ENCODE data around the gene ZNF557.

Gene ZNF557

DNA sequence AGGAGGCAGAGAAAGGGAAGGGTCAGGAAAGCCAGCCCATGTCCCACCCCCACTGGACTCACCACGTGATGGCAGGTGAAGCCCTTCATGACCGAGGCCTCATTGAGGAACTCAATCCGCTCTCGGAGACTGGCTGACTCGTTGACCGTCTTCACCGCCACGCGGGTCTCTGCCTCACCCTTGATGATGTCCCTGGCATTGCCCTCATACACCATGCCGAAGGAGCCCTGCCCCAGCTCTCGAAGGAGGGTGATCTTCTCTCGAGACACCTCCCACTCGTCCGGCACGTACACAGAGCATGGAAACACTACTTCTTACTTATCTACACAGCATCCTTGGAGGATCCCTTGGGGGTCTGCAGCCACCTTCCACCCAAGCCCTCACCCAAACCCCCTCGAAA is 55.7 kb downstream of the ZNF557 start:
- no peak for DNase-seq (ENCODE audit: low spot score)

DNA sequence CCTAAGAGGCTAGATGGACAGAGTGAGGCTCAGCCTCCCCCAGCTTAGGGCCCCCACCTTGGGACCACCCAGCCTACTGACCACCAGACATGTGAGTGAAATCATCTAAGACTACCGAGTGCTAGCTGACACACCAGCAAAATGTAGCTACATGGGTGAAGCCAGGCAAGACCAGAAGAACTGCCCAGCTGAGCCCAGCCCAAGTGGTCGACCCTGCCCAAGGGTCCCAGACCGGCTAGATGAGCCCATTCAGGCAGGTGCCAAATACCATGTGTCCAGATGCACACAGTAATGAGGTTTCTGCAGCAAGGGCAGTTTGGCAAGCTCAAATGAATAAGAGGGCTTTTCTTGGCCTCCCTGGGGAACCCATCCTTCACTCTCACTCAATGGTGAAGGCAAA is 56.6 kb downstream of the ZNF557 start:
- DNase-seq (ENCODE audit: low spot score) = no peak

DNA sequence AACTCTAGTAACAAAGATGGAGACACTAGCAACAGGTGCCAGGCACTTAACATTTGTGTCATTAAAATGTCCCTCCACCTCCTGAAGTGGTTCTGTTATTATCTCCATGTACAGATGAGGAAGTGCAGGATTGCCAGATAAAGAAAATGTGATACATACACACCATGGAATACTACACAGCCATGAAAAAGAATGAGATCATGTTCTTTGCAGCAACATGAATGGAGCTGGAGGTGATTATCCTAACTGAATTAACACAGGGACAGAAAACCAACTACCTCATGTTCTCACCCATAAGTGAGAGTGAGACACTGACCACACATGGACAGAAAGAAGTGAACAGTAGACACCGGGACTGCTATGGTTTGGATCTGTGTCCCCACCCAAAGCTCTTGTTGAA is 60.5 kb downstream of the ZNF557 start:
- no peak for DNase-seq (ENCODE audit: low spot score)

DNA sequence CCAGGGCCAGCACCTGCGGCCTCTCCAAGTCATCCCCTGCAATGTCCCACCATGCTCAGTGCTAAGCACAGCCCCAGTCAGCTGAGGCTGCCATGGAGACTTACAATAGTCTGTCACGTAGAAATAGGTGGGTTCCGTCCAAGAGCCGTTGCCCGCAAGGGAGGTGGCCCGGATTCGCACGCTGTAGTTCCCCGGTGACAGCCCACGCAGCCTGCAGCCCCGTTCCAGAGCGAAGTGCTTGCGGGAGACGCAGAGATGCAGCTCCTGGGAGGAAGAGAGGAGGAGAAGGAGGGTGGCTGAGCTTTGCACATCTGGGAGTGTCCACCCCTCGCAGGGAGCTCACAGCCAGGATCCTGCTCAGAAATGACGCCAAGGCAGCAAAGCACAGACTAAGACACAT is 62.6 kb downstream of the ZNF557 start:
- no peak for DNase-seq (ENCODE audit: low spot score)

DNA sequence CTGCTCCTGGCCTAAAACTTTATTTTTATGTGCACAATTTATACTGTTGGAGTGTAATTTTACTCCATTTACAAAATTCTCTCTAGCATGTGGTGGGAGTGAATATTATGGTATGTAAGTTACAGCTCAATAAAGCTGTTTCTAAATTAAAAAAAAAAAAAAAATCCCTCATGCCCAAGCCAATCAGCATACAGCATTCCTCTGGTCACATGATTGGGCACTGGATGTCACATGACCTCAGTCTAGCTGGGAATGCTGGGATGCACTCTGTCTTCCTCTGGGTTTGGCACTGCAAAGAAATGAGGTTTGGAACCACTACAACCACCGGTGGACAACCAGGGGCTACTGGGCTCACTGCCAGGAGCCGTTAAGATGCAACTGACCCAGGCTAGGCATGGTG is 67.6 kb downstream of the ZNF557 start:
- no peak for DNase-seq (ENCODE audit: low spot score)
